GM12878 (cell line): Measurements from ENCODE around the gene CHN1. TPM values are rescaled to one million over a fixed set of nuclear protein-coding genes. Genes with fewer than 3 reads are reported as not detected.

Source experiments
- ATAC-seq: fragments of 200-7000 bp; cut with Tn5 transposase; 3 replicates; pipeline ENCODE4 v1.9.1; 2020; ENCODE audit warnings: mild to moderate bottlenecking, moderate library complexity
- BruUV-seq: library from RNA; stranded (reverse); fragments of 400-500 nt; replicated peaks from 2 replicates; lab custom pipeline; 2021; lab: Mats Ljungman, UMichigan
- CTCF ChIA-PET: fragments of 300-600 bp; sonication (Branson Sonifier 250); formaldehyde crosslinking; extraction: SDS; loops from one replicate; lab custom pipeline; 2021; ENCODE audit warnings: inconsistent platforms; lab: Yijun Ruan, JAX
- POLR2A ChIA-PET: fragments of 350-600 bp; formaldehyde crosslinking; extraction: SDS; loops from one replicate; lab custom pipeline; 2021; ENCODE audit warnings: inconsistent platforms; lab: Charles Lee
- RAD21 ChIA-PET: fragments of 300-600 bp; sonication (Branson Sonifier 250); formaldehyde crosslinking; loops from one replicate; lab custom pipeline; 2023; ENCODE audit warnings: antibody characterized with exemption; ENCODE audit not compliant: unreplicated experiment; lab: Charles Lee
- SMC1A ChIA-PET: fragments of 300-600 bp; sonication (Branson Sonifier 250); formaldehyde crosslinking; loops from one replicate; lab custom pipeline; 2023; ENCODE audit not compliant: unreplicated experiment, uncharacterized antibody; lab: Charles Lee
- DNase-seq: peaks from one replicate; pipeline ENCODE4 v3.0.0-alpha.2; 2011; ENCODE audit warnings: low read depth, low spot score
- FAIRE-seq: peaks from 3 replicates; lab custom pipeline; 2011; peaks lifted over from hg19 to GRCh38; lab: Jason Lieb, UNC
- H2AFZ ChIP-seq: 2 replicates; pipeline ENCODE4 v1.6.0; 2011; ENCODE audit warnings: low read depth, low read length, control low read depth; ENCODE audit not compliant: control insufficient read depth
- H3K27ac ChIP-seq: 2 replicates; pipeline ENCODE4 v1.5.1; 2011; ENCODE audit warnings: control low read depth; ENCODE audit not compliant: control insufficient read depth, insufficient read depth
- H3K27me3 ChIP-seq, 2 experiments: replicated peaks in 1 of 2; 2 replicates each; pipeline versions ENCODE4 v1.6.0 to v1.6.1; 2011; ENCODE audit warnings: low read length in 1 of 2; ENCODE audit not compliant: control insufficient read depth in 2 of 2, insufficient read depth in 2 of 2
- H3K36me3 ChIP-seq, 2 experiments: 2 replicates each; pipeline ENCODE4 v1.5.1; 2011; ENCODE audit warnings: low read length in 1 of 2; ENCODE audit not compliant: control insufficient read depth in 2 of 2, insufficient read depth in 2 of 2
- H3K4me1 ChIP-seq: 2 replicates; pipeline ENCODE4 v1.6.1; 2011; ENCODE audit warnings: mild to moderate bottlenecking, low read length, moderate library complexity, mixed read lengths; ENCODE audit not compliant: control insufficient read depth, insufficient read depth
- H3K4me2 ChIP-seq: 2 replicates; pipeline ENCODE4 v1.6.0; 2011; ENCODE audit warnings: control low read depth; ENCODE audit not compliant: control insufficient read depth, insufficient read depth
- H3K4me3 ChIP-seq: fragments of 200-600 bp; sonication (generic); 2 replicates; pipeline ENCODE4 v1.5.1; 2016
- H3K79me2 ChIP-seq: 2 replicates; pipeline ENCODE4 v1.6.0; 2011; ENCODE audit warnings: low read length; ENCODE audit not compliant: control insufficient read depth, insufficient read depth
- H3K9ac ChIP-seq: 2 replicates; pipeline ENCODE4 v1.8.0; 2011; ENCODE audit warnings: low read length, control low read depth, mixed read lengths; ENCODE audit not compliant: control insufficient read depth, insufficient read depth
- H3K9me3 ChIP-seq: replicated peaks from 3 replicates; pipeline ENCODE4 v1.5.1; 2011; ENCODE audit warnings: mild to moderate bottlenecking, low read length; ENCODE audit not compliant: control insufficient read depth, insufficient read depth
- H4K20me1 ChIP-seq: 2 replicates; pipeline ENCODE4 v1.6.0; 2011; ENCODE audit not compliant: control insufficient read depth, insufficient read depth
- CHD1 ChIP-seq: IDR thresholded peaks from 2 replicates; pipeline ENCODE4 v1.6.1; 2012; ENCODE audit warnings: low read depth, low read length, improper control_type of control experiment
- ESRRA ChIP-seq: IDR thresholded peaks from 2 replicates; pipeline ENCODE4 v1.6.1; 2012; ENCODE audit warnings: mild to moderate bottlenecking, low read length, improper control_type of control experiment
- HDAC6 ChIP-seq: fragments of 200-600 bp; sonication (generic); IDR thresholded peaks from one replicate; pipeline ENCODE4 v1.8.0; 2017; ENCODE audit warnings: antibody characterized with exemption; ENCODE audit not compliant: unreplicated experiment
- IKZF1 ChIP-seq: fragments of 450-650 bp; conservative IDR thresholded peaks from 2 replicates; pipeline ENCODE4 v1.6.1; 2017; ENCODE audit warnings: antibody characterized with exemption, mild to moderate bottlenecking
- IKZF2 ChIP-seq, 2 experiments: fragments of 450-650 bp; IDR thresholded peaks; 2 replicates each; pipeline ENCODE4 v1.6.1; 2017; ENCODE audit warnings: mild to moderate bottlenecking in 2 of 2, moderate library complexity in 2 of 2
- MYC ChIP-seq: IDR thresholded peaks from 2 replicates; pipeline ENCODE4 v1.6.1; 2011; ENCODE audit warnings: mild to moderate bottlenecking, low read length, moderate library complexity, inconsistent platforms; ENCODE audit not compliant: insufficient read depth, insufficient replicate concordance, insufficient read length, severe bottlenecking
- NFIC ChIP-seq: IDR thresholded peaks from 2 replicates; pipeline ENCODE4 v1.6.1; 2012; ENCODE audit warnings: low read depth, mild to moderate bottlenecking, inconsistent platforms, low read length, moderate library complexity
- SREBF1 ChIP-seq: IDR thresholded peaks from 2 replicates; pipeline ENCODE4 v1.6.1; 2012; ENCODE audit warnings: mild to moderate bottlenecking, low read length
- WGBS: methylation state at CpG from one replicate; pipeline ENCODE4 v1.1.6; 2016; ENCODE audit warnings: low lambda C conversion rate; ENCODE audit not compliant: insufficient replicate concordance, insufficient coverage; ENCODE audit errors: missing lambda C conversion rate; 5-methylcytosine and 5-hydroxymethylcytosine counted together
- in situ Hi-C: fragments of 300-500 bp; cut with MboI; formaldehyde crosslinking; loops from 9 replicates; pipeline ENCODE4 v1.14.3; 2018; ENCODE audit warnings: mixed read lengths
- intact Hi-C: fragments of 100-400 bp; cut with micrococcal nuclease; formaldehyde crosslinking; loops from one replicate; pipeline ENCODE4 v1.14.2; 2022; ENCODE audit not compliant: unreplicated experiment
- polyA plus RNA-seq, 11 experiments: library from polyadenylated mRNA; depleted of rRNA in 4 of 11; unstranded in 6 of 11; stranded (reverse) in 5 of 11; fragments of >200 nt; fragmentation: Nextera tagmentation in 4 of 11; fragmentation: Illumina TruSeq in 1 of 11; extraction: Ambion mirVana in 4 of 11; extraction: Trizol in 1 of 11; gene quantifications; 1 replicate in 1 of 11; 2 replicates in 10 of 11; pipeline versions ENCODE4 v1.2.1 to v1.2.3, GENCODE V29; 2011 to 2016; ENCODE audit warnings: inconsistent platforms in 2 of 11, missing spikeins in 2 of 11, low read depth in 1 of 11
- total RNA-seq, 4 experiments: library from RNA; depleted of rRNA in 3 of 4; stranded (reverse); fragments of >200 nt in 3 of 4; fragmentation: Illumina TruSeq in 1 of 4; extraction: Trizol in 1 of 4; gene quantifications; 2 replicates each; pipeline versions ENCODE4 v1.2.1 to v1.2.3, GENCODE V29; 2013 to 2021

CHN1 gene
- total and polyA plus RNA-seq, 10 of the 15 experiments (the other 5 are each of a cell fraction or from before 2014, with no cell fraction given), result 0.18 to 0.92 (median 0.53) TPM; not detected in 1

DNA sequence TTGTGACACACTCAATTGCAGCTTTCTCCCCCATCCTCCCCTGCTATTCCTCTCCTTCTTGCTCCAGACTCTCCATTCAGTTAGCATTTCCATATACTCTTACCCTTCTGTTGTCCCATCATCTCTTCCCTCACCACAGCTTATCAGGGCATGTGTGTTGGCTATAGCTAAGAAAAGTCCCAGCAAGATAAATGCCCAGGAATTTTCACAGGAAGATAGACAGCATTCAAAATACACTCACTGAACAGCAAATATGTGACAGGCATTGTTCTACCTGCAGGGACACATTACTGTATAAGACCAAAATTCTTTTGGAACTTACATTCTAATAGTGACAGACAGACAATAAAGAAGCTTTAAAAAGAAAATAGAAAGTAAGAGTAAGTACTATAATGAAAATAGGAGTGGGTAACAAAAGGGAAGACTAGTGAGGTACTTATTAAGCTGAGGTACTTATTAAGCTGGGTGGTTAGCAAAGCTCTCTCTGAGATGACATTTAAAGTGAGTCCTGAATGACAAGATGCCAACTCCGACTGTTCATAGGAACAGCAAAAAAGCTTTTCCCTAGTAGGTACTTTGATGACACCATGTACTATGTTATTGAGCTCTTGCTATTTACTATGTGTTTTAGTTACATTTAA lies 86.2 kb downstream of the CHN1 start:
- TF ChIP-seq IKZF1, result no peak
- no peak for TF ChIP-seq HDAC6
- no peak for TF ChIP-seq NFIC
- no peak for TF ChIP-seq MYC
- TF ChIP-seq CHD1, result no peak
- TF ChIP-seq ESRRA, result no peak
- no peak for TF ChIP-seq IKZF2 (IDR thresholded peaks at IDR 0.05)
- no peak for TF ChIP-seq SREBF1
- Histone ChIP-seq H3K36me3 (no peaks in the 10 kb centered on the region), H4K20me1 (no peaks in the 10 kb centered on the region), H3K4me2 (no peak overlapping the region), H3K4me1 (no peaks in the 10 kb centered on the region), H3K27ac (no peak overlapping the region), H3K79me2 (no peaks in the 10 kb centered on the region), H3K27me3 (no peaks in the 10 kb centered on the region), H3K9me3 (no peaks in the 10 kb centered on the region), H3K9ac (no peak overlapping the region), H3K4me3 (no peak overlapping the region), H2AFZ (no peak overlapping the region)
- ATAC-seq, result no peak
- WGBS, result 0% methylated on average over 1 of the region's 1 CpG
- ChIA-PET RAD21 (interaction anchor here (0.6 kb wide), 1 partner anchor 31 kb away, joined by 3 read pairs; no protein-coding TSS in a partner anchor), POLR2A (no interaction called here), CTCF (no interaction called here), SMC1A (no interaction called here)
- no peak for DNase-seq
- intact Hi-C loops (no loop called here), in situ Hi-C loops (no loop called here)
- BruUV-seq, result no TSS peak
- no peak for FAIRE-seq
